B cell (primary cell): ENCODE data around the gene SWAP70. TPM values are rescaled to one million over a fixed set of nuclear protein-coding genes. Genes with fewer than 3 reads are reported as not detected.
A peak's percentile ranks its signal among the peaks of the same experiment; 100 is the strongest.

Experiments used
- ATAC-seq: fragments of 200-7000 bp; cut with Tn5 transposase; one replicate; pipeline ENCODE4 v1.10.0; 2021; ENCODE audit warnings: low read depth, mild to moderate bottlenecking, moderate number of reproducible peaks, moderate library complexity
- CTCF ChIA-PET: fragments of 350-600 bp; sonication (Branson Sonifier 250); formaldehyde crosslinking; loops from one replicate; lab custom pipeline; 2021; ENCODE audit warnings: antibody characterized with exemption, inconsistent platforms; lab: Charles Lee
- POLR2A ChIA-PET: fragments of 350-600 bp; sonication (Branson Sonifier 250); formaldehyde crosslinking; loops from one replicate; lab custom pipeline; 2021; ENCODE audit warnings: antibody characterized with exemption; lab: Charles Lee
- DNase-seq: peaks from one replicate; pipeline ENCODE4 v3.0.0; 2013
- H2AFZ ChIP-seq: 2 replicates; pipeline ENCODE4 v1.6.1; 2012; ENCODE audit warnings: mild to moderate bottlenecking, low read depth, low read length; ENCODE audit not compliant: insufficient read depth, poor library complexity, severe bottlenecking
- H3K27ac ChIP-seq, 2 donors: 1 replicate in 1 of 2; 2 replicates in 1 of 2; pipeline ENCODE4 v1.5.1; 2012 to 2013; ENCODE audit warnings: low read length in 2 of 2, mild to moderate bottlenecking in 2 of 2, moderate library complexity in 1 of 2
- H3K27me3 ChIP-seq, 4 experiments: fragments of 200-600 bp in 1 of 4; sonication (generic) in 1 of 4; replicated peaks in 1 of 4; 1 replicate in 2 of 4; 2 replicates in 2 of 4; pipeline versions ENCODE4 v1.6.1 to v1.7.0; 2013 to 2016; ENCODE audit warnings: low read length in 3 of 4, mild to moderate bottlenecking in 2 of 4, mixed read lengths in 1 of 4, moderate library complexity in 1 of 4; ENCODE audit not compliant: insufficient read depth in 4 of 4, control insufficient read depth in 3 of 4; ENCODE audit errors: control extremely low read depth in 1 of 4
- H3K36me3 ChIP-seq, 2 experiments: replicated peaks in 1 of 2; 1 replicate in 1 of 2; 2 replicates in 1 of 2; pipeline versions ENCODE4 v1.6.1 to v1.7.1; 2013; ENCODE audit warnings: low read length in 1 of 2; ENCODE audit not compliant: insufficient read depth in 2 of 2, control insufficient read depth in 1 of 2; ENCODE audit errors: control extremely low read depth in 1 of 2, extremely low read depth in 1 of 2
- H3K4me1 ChIP-seq, 2 donors: fragments of 200-600 bp in 1 of 2; sonication (generic) in 1 of 2; 1 replicate in 1 of 2; 2 replicates in 1 of 2; pipeline versions ENCODE4 v1.5.1 to v1.6.1; 2013 to 2017; ENCODE audit warnings: low read length in 2 of 2; ENCODE audit not compliant: control insufficient read depth in 2 of 2, insufficient read depth in 2 of 2
- H3K4me2 ChIP-seq: replicated peaks from 2 replicates; pipeline ENCODE3; 2012; ENCODE audit warnings: mild to moderate bottlenecking, low read depth, low read length; ENCODE audit not compliant: poor library complexity, severe bottlenecking
- H3K4me3 ChIP-seq, 5 experiments: fragments of 200-600 bp in 1 of 5; sonication (generic) in 1 of 5; 1 replicate in 3 of 5; 2 replicates in 2 of 5; pipeline versions ENCODE4 v1.5.1 to v1.7.0; 2011 to 2016; ENCODE audit warnings: low read length in 4 of 5, mild to moderate bottlenecking in 4 of 5, low read depth in 2 of 5, control low read depth in 1 of 5, moderate library complexity in 1 of 5; ENCODE audit not compliant: insufficient read depth in 1 of 5; ENCODE audit errors: control extremely low read depth in 1 of 5, extremely low read depth in 1 of 5
- H3K79me2 ChIP-seq: fragments of 200-600 bp; sonication (generic); one replicate; pipeline ENCODE4 v1.6.0; 2016; ENCODE audit warnings: low read length; ENCODE audit not compliant: control insufficient read depth, insufficient read depth
- H3K9ac ChIP-seq: fragments of 200-600 bp; sonication (generic); 2 replicates; pipeline ENCODE4 v1.6.1; 2017; ENCODE audit warnings: mild to moderate bottlenecking, low read length, moderate library complexity
- H3K9me3 ChIP-seq, 3 donors: one replicate each; pipeline versions ENCODE4 v1.6.1 to v1.7.1; 2013; ENCODE audit warnings: low read length in 2 of 3; ENCODE audit not compliant: control insufficient read depth in 2 of 3, insufficient read depth in 1 of 3; ENCODE audit errors: control extremely low read depth in 1 of 3
- H4K20me1 ChIP-seq: 2 replicates; pipeline ENCODE4 v1.6.0; 2012; ENCODE audit warnings: mild to moderate bottlenecking, low read length; ENCODE audit not compliant: insufficient read depth, control insufficient read depth, poor library complexity, severe bottlenecking
- H3K27ac Mint-ChIP-seq: one replicate; pipeline ENCODE4 v1.8.0; 2021; ENCODE audit warnings: mixed read lengths
- H3K27me3 Mint-ChIP-seq: one replicate; pipeline ENCODE4 v1.8.0; 2021; ENCODE audit warnings: mixed read lengths
- H3K4me1 Mint-ChIP-seq: one replicate; pipeline ENCODE4 v1.8.0; 2021; ENCODE audit warnings: mixed read lengths
- H3K4me3 Mint-ChIP-seq: one replicate; pipeline ENCODE4 v1.8.0; 2021; ENCODE audit warnings: mixed read lengths
- H3K9me3 Mint-ChIP-seq: one replicate; pipeline ENCODE4 v1.8.0; 2022; ENCODE audit warnings: mixed read lengths; ENCODE audit not compliant: insufficient read depth
- EZH2 ChIP-seq: IDR thresholded peaks from 2 replicates; pipeline ENCODE4 v1.6.1; 2012; ENCODE audit warnings: borderline replicate concordance, low read depth, mild to moderate bottlenecking, moderate library complexity, low read length; ENCODE audit not compliant: insufficient read depth, poor library complexity, severe bottlenecking
- WGBS: methylation state at CpG from one replicate; pipeline ENCODE4 v1.1.5; 2013; ENCODE audit warnings: missing lambda C conversion rate; ENCODE audit not compliant: insufficient coverage; 5-methylcytosine and 5-hydroxymethylcytosine counted together
- intact Hi-C: fragments of 100-400 bp; cut with micrococcal nuclease; formaldehyde crosslinking; loops from one replicate; pipeline ENCODE4 v1.10.0; 2022
- polyA plus RNA-seq: library from polyadenylated mRNA; depleted of rRNA; stranded (reverse); fragments of >200 nt; gene quantifications from 2 replicates; pipeline ENCODE4 v1.2.3, GENCODE V29; 2012
- total RNA-seq, 2 donors: library from RNA; stranded (reverse); fragments of 120-200 nt in 1 of 2; gene quantifications; 1 replicate in 1 of 2; 2 replicates in 1 of 2; pipeline versions ENCODE4 v1.2.3 to v1.2.4, GENCODE V29; 2013 to 2022
- TF ChIP-seq, protein P1 (sequence below): fragments of 200-600 bp; IDR thresholded peaks from one replicate; pipeline ENCODE4 v1.8.0; 2022; ENCODE audit warnings: antibody characterized with exemption, mild to moderate bottlenecking

SWAP70 gene
- total and polyA plus RNA-seq, 2 donors (not counting 1 experiment from before 2014, with no cell fraction given) = 69.8 to 200 TPM

DNA sequence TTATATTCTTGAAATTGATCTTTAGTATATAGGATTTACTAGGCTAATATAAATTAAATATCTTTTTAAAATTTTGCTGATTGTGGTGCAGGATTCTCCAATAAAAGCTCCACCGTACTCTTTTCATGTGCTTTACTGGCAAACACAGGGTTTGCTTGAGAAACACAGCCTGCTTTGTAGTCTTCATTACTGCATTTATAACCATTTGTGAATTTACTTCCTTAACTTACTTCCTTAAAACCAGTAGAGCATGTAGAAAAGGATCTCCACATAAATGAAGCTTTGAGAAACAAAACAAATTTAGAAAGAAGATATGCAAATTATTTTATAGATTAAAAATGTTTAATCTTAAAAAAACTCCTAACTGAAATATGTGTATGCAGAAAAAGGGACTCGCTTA lies 28.8 kb downstream of the SWAP70 start:
- peak overlapping the region; percentile 91 to 96 for H3K27ac ChIP-seq
- intact Hi-C loops = loop anchor here (1.0 to 2.0 kb wide), 2 partner anchors 8 to 24 kb away; no protein-coding TSS in a partner anchor
- no peaks in the 10 kb centered on the region for H3K27me3 Mint-ChIP-seq

More for the DNA sequence above, 28.8 kb downstream of the SWAP70 start:
- Histone ChIP-seq H4K20me1 (no peaks in the 10 kb centered on the region), H3K4me3 (peak overlapping the region in 4 of 5 experiments; percentile 15 to 60 (median 30)), H3K4me2 (peak overlapping the region; percentile 82), H3K9me3 (no peaks in the 10 kb centered on the region), H3K36me3 (peaks cover 5 to 47% of the 10 kb centered on the region in 2 experiments), H3K27me3 (no peaks in the 10 kb centered on the region), H2AFZ (no peak overlapping the region), H3K9ac (peak overlapping the region; percentile 48), H3K79me2 (peaks cover 94% of the 10 kb centered on the region), H3K4me1 (peaks cover 74 to 81% of the 10 kb centered on the region in 2 donors)
- Mint-ChIP-seq H3K4me1 (peaks cover 57% of the 10 kb centered on the region), H3K9me3 (no peaks in the 10 kb centered on the region), H3K4me3 (peak overlapping the region; percentile 72), H3K27ac (peak overlapping the region; percentile 76)
- ChIA-PET CTCF (interaction anchor here (0.5 to 3.1 kb wide), 22 partner anchors 10 to 1097 kb away, joined by 3 to 14 read pairs (median 5); no protein-coding TSS in a partner anchor), POLR2A (interaction anchor here (0.7 to 2.2 kb wide), 7 partner anchors 24 to 495 kb away, joined by 3 to 4 read pairs (median 3); partner anchors contain the start of gene SWAP70)
- WGBS = 0% methylated on average over 1 of the region's 2 CpGs
- DNase-seq = peak; percentile 68
- ATAC-seq = peak; percentile 42
- TF ChIP-seq EZH2 = no peak
- TF ChIP-seq, protein P1, sequence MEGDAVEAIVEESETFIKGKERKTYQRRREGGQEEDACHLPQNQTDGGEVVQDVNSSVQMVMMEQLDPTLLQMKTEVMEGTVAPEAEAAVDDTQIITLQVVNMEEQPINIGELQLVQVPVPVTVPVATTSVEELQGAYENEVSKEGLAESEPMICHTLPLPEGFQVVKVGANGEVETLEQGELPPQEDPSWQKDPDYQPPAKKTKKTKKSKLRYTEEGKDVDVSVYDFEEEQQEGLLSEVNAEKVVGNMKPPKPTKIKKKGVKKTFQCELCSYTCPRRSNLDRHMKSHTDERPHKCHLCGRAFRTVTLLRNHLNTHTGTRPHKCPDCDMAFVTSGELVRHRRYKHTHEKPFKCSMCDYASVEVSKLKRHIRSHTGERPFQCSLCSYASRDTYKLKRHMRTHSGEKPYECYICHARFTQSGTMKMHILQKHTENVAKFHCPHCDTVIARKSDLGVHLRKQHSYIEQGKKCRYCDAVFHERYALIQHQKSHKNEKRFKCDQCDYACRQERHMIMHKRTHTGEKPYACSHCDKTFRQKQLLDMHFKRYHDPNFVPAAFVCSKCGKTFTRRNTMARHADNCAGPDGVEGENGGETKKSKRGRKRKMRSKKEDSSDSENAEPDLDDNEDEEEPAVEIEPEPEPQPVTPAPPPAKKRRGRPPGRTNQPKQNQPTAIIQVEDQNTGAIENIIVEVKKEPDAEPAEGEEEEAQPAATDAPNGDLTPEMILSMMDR = no peak
